Suprapubic skin (tissue), 4 donors: Measurements from ENCODE around the gene MYO15B. TPM values are rescaled to one million over a fixed set of nuclear protein-coding genes. Genes with fewer than 3 reads are reported as not detected.

Experiments
- DNase-seq, 2 donors: peaks; one replicate each; pipeline ENCODE4 v3.0.0-alpha.2; 2019; ENCODE audit warnings: low spot score in 2 of 2
- H3K27ac ChIP-seq: fragments of 200-600 bp; sonication (generic); one replicate; pipeline ENCODE4 v1.5.1; 2019
- H3K27me3 ChIP-seq: fragments of 200-600 bp; sonication (generic); one replicate; pipeline ENCODE4 v1.5.1; 2019
- H3K36me3 ChIP-seq: fragments of 200-600 bp; sonication (generic); one replicate; pipeline ENCODE4 v1.5.1; 2019
- H3K4me1 ChIP-seq: fragments of 200-600 bp; sonication (generic); one replicate; pipeline ENCODE4 v1.5.1; 2019
- H3K4me3 ChIP-seq: fragments of 200-600 bp; sonication (generic); one replicate; pipeline ENCODE4 v1.5.1; 2019; ENCODE audit warnings: mild to moderate bottlenecking
- H3K9me3 ChIP-seq: fragments of 200-600 bp; sonication (generic); one replicate; pipeline ENCODE4 v1.5.1; 2019
- CTCF ChIP-seq, 2 donors: fragments of 200-600 bp in 1 of 2; fragments of 450-650 bp in 1 of 2; sonication (generic) in 1 of 2; IDR thresholded peaks; one replicate each; pipeline ENCODE4 v1.5.1; 2016 to 2019; ENCODE audit warnings: antibody characterized with exemption in 2 of 2, mild to moderate bottlenecking in 1 of 2, moderate library complexity in 1 of 2
- EP300 ChIP-seq: sonication (generic); formaldehyde crosslinking; IDR thresholded peaks from one replicate; pipeline ENCODE4 v1.6.1; 2017; ENCODE audit warnings: antibody characterized with exemption
- POLR2A ChIP-seq, 2 donors: fragments of 450-650 bp; IDR thresholded peaks; one replicate each; pipeline ENCODE4 v1.6.1; 2017; ENCODE audit warnings: antibody characterized with exemption in 2 of 2, mild to moderate bottlenecking in 2 of 2, moderate library complexity in 2 of 2
- POLR2AphosphoS5 ChIP-seq, 3 donors: sonication (generic); formaldehyde crosslinking; IDR thresholded peaks; one replicate each; pipeline ENCODE4 v1.6.1; 2017; ENCODE audit warnings: antibody characterized with exemption in 3 of 3
- WGBS: methylation state at CpG from one replicate; pipeline ENCODE4 v1.1.5; 2018; 5-methylcytosine and 5-hydroxymethylcytosine counted together
- total RNA-seq, 4 donors: library from RNA; depleted of rRNA; stranded (reverse); fragments of >200 nt; gene quantifications; one replicate each; pipeline ENCODE4 v1.1.0, GENCODE V29; 2016

Gene MYO15B
- total RNA-seq, 4 donors from 2014 or later: 28.4 to 126 (median 76.1) TPM

GRCh38 chr17:75565618-75566017, 22.0 kb upstream of the MYO15B start:
- Histone ChIP-seq H3K27ac (no peak overlapping the region), H3K9me3 (no peaks in the 10 kb centered on the region), H3K36me3 (peaks cover 52% of the 10 kb centered on the region), H3K27me3 (no peaks in the 10 kb centered on the region), H3K4me1 (peaks cover 8% of the 10 kb centered on the region), H3K4me3 (no peak overlapping the region)
- no peak for DNase-seq
- WGBS: 87% methylated on average over 5 of the region's 6 CpGs
- TF ChIP-seq POLR2AphosphoS5 (IDR thresholded peaks at IDR 0.05): no peak
- no peak for TF ChIP-seq POLR2A (IDR thresholded peaks at IDR 0.05)
- TF ChIP-seq EP300: no peak
- no peak for TF ChIP-seq CTCF (IDR thresholded peaks at IDR 0.05)

GRCh38 chr17:75566416-75566815, 21.2 kb upstream of the MYO15B start:
- Histone ChIP-seq H3K4me3 (no peak overlapping the region), H3K4me1 (peaks cover 9% of the 10 kb centered on the region), H3K27ac (no peak overlapping the region), H3K36me3 (peaks cover 54% of the 10 kb centered on the region), H3K9me3 (no peaks in the 10 kb centered on the region), H3K27me3 (no peaks in the 10 kb centered on the region)
- TF ChIP-seq POLR2A (IDR thresholded peaks at IDR 0.05): no peak
- TF ChIP-seq CTCF (IDR thresholded peaks at IDR 0.05): no peak
- no peak for TF ChIP-seq POLR2AphosphoS5 (IDR thresholded peaks at IDR 0.05)
- TF ChIP-seq EP300: no peak
- no peak for DNase-seq
- WGBS: 62% methylated on average over 6 of the region's 6 CpGs

GRCh38 chr17:75566834-75567233, 20.8 kb upstream of the MYO15B start:
- no peak for TF ChIP-seq EP300
- no peak for TF ChIP-seq POLR2A (IDR thresholded peaks at IDR 0.05)
- TF ChIP-seq CTCF (IDR thresholded peaks at IDR 0.05): no peak
- TF ChIP-seq POLR2AphosphoS5 (IDR thresholded peaks at IDR 0.05): no peak
- Histone ChIP-seq H3K4me3 (no peak overlapping the region), H3K9me3 (no peaks in the 10 kb centered on the region), H3K4me1 (peaks cover 11% of the 10 kb centered on the region), H3K27ac (no peak overlapping the region), H3K27me3 (no peaks in the 10 kb centered on the region), H3K36me3 (peaks cover 58% of the 10 kb centered on the region)
- WGBS: 96% methylated on average over 5 of the region's 5 CpGs
- DNase-seq: no peak

- no peak overlapping the region for H3K4me3 ChIP-seq
- WGBS: 91% methylated on average over 13 of the region's 31 CpGs
- no peaks in the 10 kb centered on the region for H3K9me3 ChIP-seq
- no peak for DNase-seq
- H3K36me3 ChIP-seq: peaks cover 54% of the 10 kb centered on the region
- H3K4me1 ChIP-seq: peaks cover 11% of the 10 kb centered on the region
- no peak overlapping the region for H3K27ac ChIP-seq
- TF ChIP-seq POLR2AphosphoS5 (IDR thresholded peaks at IDR 0.05): no peak
- no peak for TF ChIP-seq POLR2A (IDR thresholded peaks at IDR 0.05)
- no peak for TF ChIP-seq CTCF (IDR thresholded peaks at IDR 0.05)
- no peak for TF ChIP-seq EP300
- no peaks in the 10 kb centered on the region for H3K27me3 ChIP-seq
These were observed 19.0 kb upstream of the MYO15B start for GRCh38 chr17:75568412-75569255.

- TF ChIP-seq POLR2A (IDR thresholded peaks at IDR 0.05): no peak
- TF ChIP-seq CTCF (IDR thresholded peaks at IDR 0.05): no peak
- no peak for TF ChIP-seq POLR2AphosphoS5 (IDR thresholded peaks at IDR 0.05)
- no peak for TF ChIP-seq EP300
- 81% methylated on average over 3 of the region's 35 CpGs for WGBS
- Histone ChIP-seq H3K27me3 (no peaks in the 10 kb centered on the region), H3K27ac (no peak overlapping the region), H3K36me3 (peaks cover 50% of the 10 kb centered on the region), H3K4me3 (no peak overlapping the region), H3K9me3 (no peaks in the 10 kb centered on the region), H3K4me1 (peaks cover 3% of the 10 kb centered on the region)
- DNase-seq: peak in 1 of 2 donors; percentile 61
These were observed 17.4 kb upstream of the MYO15B start for GRCh38 chr17:75570034-75570676.
